HG03520 (cell line): ENCODE data around the gene KLC1.

Source experiments
- ATAC-seq: cut with Tn5 transposase; IDR thresholded peaks from one replicate; pipeline ENCODE4 v1.9.1; 2021; ENCODE audit warnings: mild to moderate bottlenecking, moderate library complexity; ENCODE audit not compliant: unreplicated experiment

KLC1 gene

GRCh38 chr14:103687712-103688111 is 58.7 kb downstream of the KLC1 start:
- ATAC-seq, result no peak

DNA sequence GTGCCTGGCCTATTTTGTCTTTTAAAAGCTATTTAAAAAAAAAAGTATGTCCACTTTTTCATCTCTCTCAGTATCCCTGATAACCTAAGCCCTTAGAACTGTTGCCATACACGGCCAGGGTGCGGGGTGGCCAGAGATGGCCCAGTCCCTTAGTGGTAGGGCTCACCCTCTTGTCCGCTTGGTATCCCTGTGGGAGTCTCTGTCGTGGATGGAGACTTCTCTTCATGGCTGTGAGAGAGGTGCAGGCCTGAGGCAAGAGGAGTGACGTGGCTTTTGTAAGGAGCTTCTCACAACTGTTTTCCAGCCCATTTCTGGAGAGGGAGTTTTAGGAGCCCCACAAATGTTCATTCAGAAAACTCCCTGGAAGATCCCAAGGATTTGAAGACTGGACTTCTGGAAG is 59.4 kb downstream of the KLC1 start:
- no peak for ATAC-seq

GRCh38 chr14:103688906-103689902 is 60.2 kb downstream of the KLC1 start:
- ATAC-seq, result no peak

GRCh38 chr14:103690332-103690731 is 61.3 kb downstream of the KLC1 start:
- ATAC-seq, result no peak

DNA sequence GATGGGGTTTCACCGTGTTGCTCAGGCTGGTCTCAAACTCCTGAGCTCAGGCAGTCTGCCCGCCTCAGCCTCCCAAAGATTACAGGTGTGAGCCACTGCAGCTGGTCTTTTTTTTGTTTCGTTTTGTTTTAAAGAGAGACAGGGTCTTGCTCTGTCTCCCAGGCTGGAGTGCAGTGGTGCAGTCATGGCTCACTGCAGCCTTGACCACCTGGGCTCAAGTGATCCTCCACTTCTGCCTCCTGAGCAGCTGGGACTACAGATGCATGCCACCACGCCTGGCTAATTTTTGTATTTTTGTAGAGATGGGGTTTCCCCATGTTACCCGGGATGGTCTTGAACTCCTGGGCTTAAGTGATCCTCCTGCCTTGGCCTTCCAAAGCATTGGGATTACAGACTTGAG is 62.6 kb downstream of the KLC1 start:
- ATAC-seq, result peak; percentile 69

GRCh38 chr14:103692159-103692558 is 63.1 kb downstream of the KLC1 start:
- no peak for ATAC-seq

DNA sequence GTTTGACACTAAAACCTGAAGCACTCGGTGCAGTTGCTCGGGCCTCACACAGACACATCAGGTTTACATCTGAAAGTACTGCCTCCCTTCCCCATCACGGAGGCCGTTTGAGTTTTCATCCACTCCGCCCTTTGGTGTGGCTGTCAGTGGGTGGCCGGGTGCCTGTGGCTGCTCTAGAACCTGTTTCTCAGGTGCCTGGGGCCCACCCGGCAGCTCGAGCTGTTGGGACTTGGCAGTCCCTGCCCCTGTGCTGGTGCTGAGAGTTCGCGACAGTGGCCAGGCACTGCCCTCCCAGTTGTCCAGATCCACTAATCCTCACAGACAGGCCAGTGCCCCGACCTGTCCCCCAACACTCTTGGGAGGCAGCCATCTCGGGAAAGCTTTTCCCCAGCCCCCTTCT is 63.9 kb downstream of the KLC1 start:
- ATAC-seq, result no peak

DNA sequence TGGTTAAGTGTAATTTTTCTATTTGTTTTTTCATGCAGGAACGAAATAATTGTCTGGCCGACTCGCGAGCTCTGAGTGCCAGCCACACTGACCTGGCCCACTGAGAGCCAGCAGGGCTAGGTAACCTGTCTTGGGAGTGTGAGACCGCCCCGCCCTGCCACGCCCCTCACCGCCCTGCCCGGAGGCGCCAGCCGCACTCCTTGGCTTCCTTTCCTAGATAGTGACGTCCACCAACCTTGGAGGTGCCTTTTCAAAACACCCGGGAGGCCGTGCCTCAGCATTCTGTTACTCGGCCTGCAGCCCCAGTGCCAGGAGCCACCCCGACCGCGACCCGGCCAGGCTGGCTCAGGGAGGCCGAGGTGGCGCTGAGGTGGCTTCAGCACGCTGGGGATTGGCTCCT is 64.5 kb downstream of the KLC1 start:
- no peak for ATAC-seq

DNA sequence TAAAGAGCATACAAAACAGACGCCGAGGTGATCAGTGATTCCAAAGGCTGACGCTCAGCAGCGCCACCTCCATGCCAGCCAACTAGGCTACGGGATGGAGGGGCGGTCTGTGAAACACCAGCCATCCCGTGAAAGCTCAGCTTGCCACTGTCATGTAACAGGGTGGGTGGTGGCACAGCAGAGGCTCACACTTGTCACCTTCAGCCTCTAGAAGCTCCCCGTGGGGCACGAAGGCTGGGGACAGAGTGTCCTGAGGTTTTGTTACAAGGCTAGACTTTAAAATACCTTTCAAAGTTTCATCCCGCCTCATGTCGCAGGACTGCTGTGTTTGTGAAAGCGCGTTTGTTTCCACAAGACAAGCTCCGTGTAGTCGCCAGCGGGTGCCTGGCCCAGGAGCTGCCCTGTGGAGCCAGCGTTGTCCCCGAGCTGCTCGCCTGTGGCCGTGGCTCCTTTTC is 65.6 kb downstream of the KLC1 start:
- no peak for ATAC-seq

GRCh38 chr14:103695296-103696069 is 66.5 kb downstream of the KLC1 start:
- ATAC-seq, result no peak

DNA sequence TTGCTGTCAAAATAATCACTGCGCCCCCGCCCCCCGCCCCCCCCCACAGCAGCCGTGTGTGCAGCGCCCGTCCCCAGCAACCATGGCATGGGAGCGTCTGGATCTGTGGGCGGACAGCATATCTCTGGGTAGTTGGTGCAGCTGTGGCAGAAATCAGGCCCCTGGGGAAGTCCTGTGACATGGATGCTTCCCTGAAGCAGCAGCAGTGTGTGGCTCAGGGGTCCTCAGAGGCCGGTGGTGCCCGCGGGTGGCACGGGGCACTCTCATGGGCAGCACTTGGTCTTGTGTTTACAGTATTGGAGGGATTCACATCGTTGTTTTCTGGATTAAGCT is 67.0 kb downstream of the KLC1 start:
- ATAC-seq, result no peak

GRCh38 chr14:103696466-103697071 is 67.6 kb downstream of the KLC1 start:
- no peak for ATAC-seq

DNA sequence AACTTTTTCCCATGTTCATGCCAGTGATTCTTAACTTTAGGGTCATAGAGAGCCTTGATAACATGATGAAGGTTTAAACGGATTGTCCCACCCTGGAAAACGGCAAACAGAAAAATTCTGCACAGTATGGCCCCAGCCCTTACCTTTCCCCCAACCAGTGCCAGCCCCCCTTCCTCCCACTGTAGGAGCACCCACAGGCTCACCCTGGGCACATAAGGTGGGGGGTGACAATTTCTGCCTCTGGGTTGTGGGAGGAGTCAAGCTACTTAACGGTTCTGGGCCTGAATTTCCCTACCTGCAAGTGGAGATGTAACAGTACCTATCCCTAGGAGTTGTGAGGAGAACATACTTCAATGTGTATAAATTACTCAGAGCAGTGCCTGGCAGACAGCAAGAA is 68.2 kb downstream of the KLC1 start:
- ATAC-seq, result no peak

DNA sequence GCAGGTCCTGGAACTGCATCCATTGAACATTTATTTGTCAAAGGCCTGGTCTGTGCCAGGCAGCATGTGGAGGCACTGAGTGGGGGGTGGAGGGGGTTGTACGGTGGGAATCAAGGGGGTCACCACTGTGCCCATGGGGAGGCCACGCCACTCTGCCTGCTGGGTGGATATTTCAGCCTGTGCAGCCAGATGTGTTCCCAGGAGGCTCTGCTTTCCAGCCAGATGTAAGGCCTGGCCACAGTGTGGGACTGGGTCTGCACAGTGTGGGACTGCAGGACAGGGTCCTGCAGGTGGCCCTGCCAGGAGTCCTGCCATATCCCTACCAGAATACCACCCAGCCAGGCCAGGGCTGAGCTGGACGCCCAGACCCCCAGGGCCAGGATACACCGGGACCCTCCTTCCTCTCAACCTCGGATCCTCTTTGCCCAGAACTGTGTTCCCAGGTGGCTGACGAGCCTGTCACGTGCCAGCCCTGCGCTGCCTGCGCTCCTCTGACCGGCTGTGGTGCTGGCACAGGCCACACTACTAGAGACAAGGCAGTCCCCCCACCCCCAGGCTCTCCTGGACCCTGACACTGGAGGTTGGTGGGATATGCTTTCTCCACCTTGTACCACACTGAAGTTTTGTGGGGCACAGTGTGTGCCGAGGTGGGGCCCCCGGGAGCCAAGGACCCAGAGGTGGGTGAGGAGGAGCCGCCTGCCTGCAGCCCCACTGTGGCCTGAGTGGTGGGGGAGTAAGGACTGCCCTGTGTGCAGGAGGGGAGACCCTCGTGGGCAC is 68.8 kb downstream of the KLC1 start:
- ATAC-seq, result no peak

GRCh38 chr14:103698380-103699260 is 69.6 kb downstream of the KLC1 start:
- no peak for ATAC-seq

GRCh38 chr14:103699261-103699661 is 70.2 kb downstream of the KLC1 start:
- ATAC-seq, result no peak

DNA sequence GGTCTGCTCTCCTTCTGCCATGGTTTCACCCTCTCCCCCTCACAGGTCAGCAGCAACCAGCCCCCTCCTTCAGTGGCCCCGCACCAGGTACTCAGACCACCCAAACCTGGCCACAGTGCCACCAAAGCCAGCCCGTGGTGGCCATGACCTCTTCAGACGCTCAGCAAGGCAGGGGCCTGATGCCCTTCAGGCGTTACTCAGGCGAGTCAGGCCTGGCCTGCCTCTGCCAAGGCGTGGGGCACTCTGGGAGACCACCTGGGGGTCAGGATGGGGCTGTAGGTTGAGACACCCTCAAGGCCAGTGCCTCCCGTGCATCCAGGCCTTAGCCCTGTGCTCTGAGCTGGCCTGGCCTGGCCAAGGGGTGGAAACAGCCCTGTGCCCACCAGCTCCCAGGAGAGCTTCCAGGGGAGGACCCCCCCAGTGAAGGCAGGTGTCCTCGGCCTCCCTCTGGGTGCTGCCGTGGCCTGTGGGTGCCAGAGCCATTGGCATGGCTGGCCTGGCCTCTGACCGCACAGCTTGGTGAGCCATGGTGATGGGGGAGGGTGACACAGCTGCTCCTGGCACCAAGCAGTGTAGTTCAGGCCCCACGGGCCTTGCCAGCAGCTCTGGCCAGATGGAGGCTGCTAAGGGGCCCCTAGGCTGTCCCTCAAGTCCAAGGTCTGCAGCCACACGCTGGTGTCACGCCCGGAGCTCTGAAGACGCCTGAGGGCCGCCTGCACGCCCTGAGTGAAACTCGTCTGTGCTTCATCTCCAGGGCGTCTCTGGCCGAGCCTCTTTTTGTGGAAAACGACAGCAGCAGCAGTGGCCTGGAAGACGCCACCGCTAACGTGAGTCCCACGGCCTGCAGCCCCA is 71.1 kb downstream of the KLC1 start:
- ATAC-seq, result no peak

- ATAC-seq, result no peak
These were observed 71.9 kb downstream of the KLC1 start for GRCh38 chr14:103700753-103701490.
